Mesothelial cell of epicardium (in vitro differentiated cells): ENCODE measurements around the gene SYK. TPM values are rescaled to one million over a fixed set of nuclear protein-coding genes. Genes with fewer than 3 reads are reported as not detected.

Experiments used
- DNase-seq, 2 experiments: peaks; one replicate each; pipeline ENCODE4 v3.0.0; 2021; ENCODE audit warnings: low spot score in 2 of 2; ENCODE audit not compliant: unreplicated experiment in 2 of 2
- H3K27ac Mint-ChIP-seq: 2 replicates; pipeline ENCODE4 v1.8.0; 2021; ENCODE audit warnings: mixed read lengths
- H3K27me3 Mint-ChIP-seq: 2 replicates; pipeline ENCODE4 v1.8.0; 2021; ENCODE audit warnings: low read depth, mixed read lengths
- H3K36me3 Mint-ChIP-seq: 2 replicates; pipeline ENCODE4 v1.8.0; 2021; ENCODE audit warnings: mixed read lengths
- H3K4me1 Mint-ChIP-seq: 2 replicates; pipeline ENCODE4 v1.8.0; 2021; ENCODE audit warnings: mixed read lengths
- H3K4me3 Mint-ChIP-seq: 2 replicates; pipeline ENCODE4 v1.8.0; 2021; ENCODE audit warnings: mild to moderate bottlenecking, moderate library complexity, mixed read lengths
- H3K9me3 Mint-ChIP-seq: 2 replicates; pipeline ENCODE4 v1.8.0; 2021; ENCODE audit warnings: mixed read lengths
- CTCF ChIP-seq: fragments of 200-600 bp; sonication (generic); IDR thresholded peaks from one replicate; pipeline ENCODE4 v1.5.0; 2021; ENCODE audit warnings: antibody characterized with exemption; ENCODE audit not compliant: unreplicated experiment
- total RNA-seq: library from RNA; stranded (reverse); gene quantifications from 3 replicates; pipeline ENCODE4 v1.2.1, GENCODE V29; 2021

SYK gene
- total RNA-seq, 1 donor from 2014 or later = 3.8 TPM

GRCh38 chr9:90844326-90844725, 42.7 kb downstream of the SYK start:
- no peaks in the 10 kb centered on the region for H3K4me1 Mint-ChIP-seq
- no peak for TF ChIP-seq CTCF
- H3K4me3 Mint-ChIP-seq = no peak overlapping the region
- no peaks in the 10 kb centered on the region for H3K27me3 Mint-ChIP-seq
- DNase-seq = no peak
- no peak overlapping the region for H3K27ac Mint-ChIP-seq
- H3K9me3 Mint-ChIP-seq = no peaks in the 10 kb centered on the region
- no peaks in the 10 kb centered on the region for H3K36me3 Mint-ChIP-seq

GRCh38 chr9:90846770-90847419, 45.3 kb downstream of the SYK start:
- DNase-seq = no peak
- Mint-ChIP-seq H3K27me3 (no peaks in the 10 kb centered on the region), H3K4me3 (no peak overlapping the region), H3K36me3 (no peaks in the 10 kb centered on the region), H3K27ac (no peak overlapping the region), H3K9me3 (no peaks in the 10 kb centered on the region), H3K4me1 (no peaks in the 10 kb centered on the region)
- no peak for TF ChIP-seq CTCF

- no peak overlapping the region for H3K27ac Mint-ChIP-seq
- H3K9me3 Mint-ChIP-seq = no peaks in the 10 kb centered on the region
- H3K36me3 Mint-ChIP-seq = no peaks in the 10 kb centered on the region
- no peak for DNase-seq
- H3K4me3 Mint-ChIP-seq = no peak overlapping the region
- no peaks in the 10 kb centered on the region for H3K27me3 Mint-ChIP-seq
- H3K4me1 Mint-ChIP-seq = peaks cover 4% of the 10 kb centered on the region
- TF ChIP-seq CTCF = no peak
Measured at GRCh38 chr9:90847971-90848370, 46.4 kb downstream of the SYK start.

- H3K9me3 Mint-ChIP-seq = no peaks in the 10 kb centered on the region
- H3K4me3 Mint-ChIP-seq = no peak overlapping the region
- DNase-seq = no peak
- no peak for TF ChIP-seq CTCF
- H3K27me3 Mint-ChIP-seq = no peaks in the 10 kb centered on the region
- H3K27ac Mint-ChIP-seq = no peak overlapping the region
- H3K4me1 Mint-ChIP-seq = peaks cover 4% of the 10 kb centered on the region
- no peaks in the 10 kb centered on the region for H3K36me3 Mint-ChIP-seq
Measured at GRCh38 chr9:90848866-90849265, 47.2 kb downstream of the SYK start.

- H3K4me1 Mint-ChIP-seq = peaks cover 4% of the 10 kb centered on the region
- TF ChIP-seq CTCF = no peak
- H3K27me3 Mint-ChIP-seq = no peaks in the 10 kb centered on the region
- H3K9me3 Mint-ChIP-seq = no peaks in the 10 kb centered on the region
- DNase-seq = no peak
- H3K4me3 Mint-ChIP-seq = no peak overlapping the region
- H3K27ac Mint-ChIP-seq = no peak overlapping the region
- H3K36me3 Mint-ChIP-seq = no peaks in the 10 kb centered on the region
Measured at GRCh38 chr9:90851444-90851843, 49.8 kb downstream of the SYK start.

GRCh38 chr9:90853945-90854344, 52.3 kb downstream of the SYK start:
- Mint-ChIP-seq H3K27me3 (no peaks in the 10 kb centered on the region), H3K4me1 (peaks cover 4% of the 10 kb centered on the region), H3K36me3 (no peaks in the 10 kb centered on the region), H3K4me3 (no peak overlapping the region), H3K9me3 (no peaks in the 10 kb centered on the region), H3K27ac (no peak overlapping the region)
- TF ChIP-seq CTCF = no peak
- no peak for DNase-seq
